OCI-LY3 (cell line): ENCODE measurements around the gene ABCA2.

Experiments
- EZH2phosphoT487 ChIP-seq: fragments of 200-600 bp; shearing (Covaris generic); IDR thresholded peaks from 2 replicates; pipeline ENCODE4 v1.6.1; 2018; ENCODE audit warnings: antibody characterized with exemption, mixed run types, low read depth
- TF ChIP-seq, protein P1 (sequence below): fragments of 200-600, 300-600 bp; sonication (generic); IDR thresholded peaks from 2 replicates; pipeline ENCODE4 v1.5.1; 2014; ENCODE audit warnings: antibody characterized with exemption, low read length, low read depth

DNA sequence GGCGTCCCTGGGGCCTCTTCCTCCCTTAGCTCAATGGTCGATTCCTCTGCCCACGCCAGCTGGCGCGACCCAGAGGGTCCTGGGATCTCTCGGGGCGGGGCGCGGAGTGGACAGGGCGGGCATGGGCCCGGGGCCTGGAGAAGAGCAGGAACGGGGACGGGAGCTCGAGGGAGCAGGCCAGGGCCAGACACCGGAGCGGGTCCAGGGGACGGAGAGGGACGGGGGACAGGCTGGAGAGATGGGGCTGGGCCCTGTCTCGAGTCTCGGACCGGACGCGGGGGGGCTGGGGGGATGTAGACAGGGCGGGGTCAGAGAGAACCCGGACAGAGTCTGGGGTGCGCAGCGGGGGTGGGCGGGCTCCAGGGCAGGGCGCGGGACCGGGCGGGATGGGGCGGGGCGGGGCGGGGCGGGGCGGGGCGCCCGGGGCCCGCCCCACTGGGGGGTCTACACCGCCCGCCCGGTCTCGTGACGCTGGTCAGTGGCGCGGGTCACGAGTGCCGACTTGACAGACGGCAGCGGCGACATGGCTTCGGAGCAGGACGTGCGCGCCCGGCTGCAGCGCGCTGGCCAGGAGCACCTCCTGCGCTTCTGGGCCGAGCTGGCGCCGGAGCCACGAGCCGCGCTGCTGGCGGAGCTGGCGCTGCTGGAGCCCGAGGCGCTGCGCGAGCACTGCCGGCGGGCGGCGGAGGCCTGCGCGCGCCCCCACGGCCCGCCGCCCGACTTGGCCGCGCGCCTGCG, 49.1 kb upstream of the ABCA2 start, which contains the start of gene UAP1L1:
- TF ChIP-seq, protein P1, sequence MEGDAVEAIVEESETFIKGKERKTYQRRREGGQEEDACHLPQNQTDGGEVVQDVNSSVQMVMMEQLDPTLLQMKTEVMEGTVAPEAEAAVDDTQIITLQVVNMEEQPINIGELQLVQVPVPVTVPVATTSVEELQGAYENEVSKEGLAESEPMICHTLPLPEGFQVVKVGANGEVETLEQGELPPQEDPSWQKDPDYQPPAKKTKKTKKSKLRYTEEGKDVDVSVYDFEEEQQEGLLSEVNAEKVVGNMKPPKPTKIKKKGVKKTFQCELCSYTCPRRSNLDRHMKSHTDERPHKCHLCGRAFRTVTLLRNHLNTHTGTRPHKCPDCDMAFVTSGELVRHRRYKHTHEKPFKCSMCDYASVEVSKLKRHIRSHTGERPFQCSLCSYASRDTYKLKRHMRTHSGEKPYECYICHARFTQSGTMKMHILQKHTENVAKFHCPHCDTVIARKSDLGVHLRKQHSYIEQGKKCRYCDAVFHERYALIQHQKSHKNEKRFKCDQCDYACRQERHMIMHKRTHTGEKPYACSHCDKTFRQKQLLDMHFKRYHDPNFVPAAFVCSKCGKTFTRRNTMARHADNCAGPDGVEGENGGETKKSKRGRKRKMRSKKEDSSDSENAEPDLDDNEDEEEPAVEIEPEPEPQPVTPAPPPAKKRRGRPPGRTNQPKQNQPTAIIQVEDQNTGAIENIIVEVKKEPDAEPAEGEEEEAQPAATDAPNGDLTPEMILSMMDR, result no peak
- TF ChIP-seq EZH2phosphoT487, result no peak
